MCF 10A (cell line): ENCODE measurements around the gene HABP4. TPM values are rescaled to one million over a fixed set of nuclear protein-coding genes. Genes with fewer than 3 reads are reported as not detected.

Source experiments
- BruUV-seq: library from RNA; stranded (reverse); fragments of 400-500 nt; replicated peaks from 2 replicates; lab custom pipeline; 2021; lab: Mats Ljungman, UMichigan
- CTCF ChIA-PET: fragments of 300-600 bp; sonication (Branson Sonifier 250); formaldehyde crosslinking; extraction: SDS; loops from one replicate; lab custom pipeline; 2021; ENCODE audit warnings: antibody characterized with exemption, inconsistent platforms; lab: Yijun Ruan, JAX
- POLR2A ChIA-PET: fragments of 300-600, 350-650 bp; sonication (Branson Sonifier 250); formaldehyde crosslinking; extraction: SDS; loops from one replicate; lab custom pipeline; 2020; ENCODE audit warnings: antibody characterized with exemption, inconsistent platforms; lab: Yijun Ruan, JAX
- DNase-seq: peaks from one replicate; pipeline ENCODE4 v3.0.0-alpha.2; 2018; ENCODE audit not compliant: unreplicated experiment
- H3K27ac Mint-ChIP-seq: one replicate; pipeline ENCODE4 v1.8.0; 2022; ENCODE audit warnings: mild to moderate bottlenecking, low read depth, mixed read lengths; ENCODE audit not compliant: unreplicated experiment
- H3K27me3 Mint-ChIP-seq: one replicate; pipeline ENCODE4 v1.8.0; 2022; ENCODE audit warnings: mixed read lengths; ENCODE audit not compliant: insufficient read depth, unreplicated experiment
- H3K36me3 Mint-ChIP-seq: one replicate; pipeline ENCODE4 v1.8.0; 2022; ENCODE audit warnings: mild to moderate bottlenecking, moderate library complexity, mixed read lengths; ENCODE audit not compliant: insufficient read depth, unreplicated experiment
- H3K4me1 Mint-ChIP-seq: one replicate; pipeline ENCODE4 v1.8.0; 2022; ENCODE audit warnings: mixed read lengths; ENCODE audit not compliant: insufficient read depth, unreplicated experiment
- H3K4me3 Mint-ChIP-seq: one replicate; pipeline ENCODE4 v1.8.0; 2022; ENCODE audit warnings: mild to moderate bottlenecking, moderate library complexity, mixed read lengths; ENCODE audit not compliant: unreplicated experiment
- H3K9me3 Mint-ChIP-seq: one replicate; pipeline ENCODE4 v1.8.0; 2022; ENCODE audit warnings: mixed read lengths; ENCODE audit not compliant: unreplicated experiment
- intact Hi-C: fragments of 100-400 bp; cut with micrococcal nuclease; formaldehyde crosslinking; loops from 2 replicates; pipeline ENCODE4 v1.14.1; 2022
- total RNA-seq: library from RNA; stranded (reverse); gene quantifications from 2 replicates; pipeline ENCODE4 v1.2.3, GENCODE V29; 2022
- TF ChIP-seq, protein P1 (sequence below): fragments of 200-600 bp; IDR thresholded peaks from one replicate; pipeline ENCODE4 v1.8.0; 2022; ENCODE audit warnings: antibody characterized with exemption, mild to moderate bottlenecking; ENCODE audit not compliant: unreplicated experiment

HABP4 gene
- total RNA-seq, 1 experiment from 2014 or later: 4.3 TPM

DNA sequence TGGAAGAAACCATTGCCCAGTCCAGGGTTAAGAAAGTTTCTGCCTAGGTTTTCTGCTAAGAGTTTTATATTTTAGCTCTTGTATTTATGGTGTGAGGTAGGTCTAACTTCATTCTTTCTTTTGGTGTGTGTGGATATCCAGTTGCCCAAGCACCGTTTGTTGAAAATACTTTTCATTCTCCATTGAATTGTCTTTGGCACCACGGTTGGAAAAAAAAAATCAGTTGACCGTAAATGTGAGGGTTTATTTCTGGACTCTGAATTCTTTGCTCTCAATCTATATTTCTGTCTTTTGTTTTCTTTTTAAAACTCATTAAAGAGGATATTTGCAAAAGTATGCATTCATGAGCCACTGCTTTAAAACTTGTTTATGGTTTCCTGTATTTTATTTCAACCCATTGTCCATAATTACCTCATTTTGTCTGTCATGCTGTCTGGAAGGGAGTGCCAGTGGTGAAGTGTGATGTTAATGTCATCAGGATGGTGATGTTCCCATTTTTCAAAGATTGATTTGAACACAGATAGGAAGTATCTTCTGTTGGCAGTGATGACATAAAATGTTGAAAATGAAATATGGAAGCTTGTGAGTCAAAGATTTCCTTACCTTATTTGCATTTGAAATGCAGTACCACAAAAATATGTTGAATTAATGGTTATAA lies 33.9 kb downstream of the HABP4 start:
- POLR2A ChIA-PET: interaction anchor here (0.6 kb wide), 1 partner anchor 34 kb away, joined by 3 read pairs; no protein-coding TSS in a partner anchor
- peaks cover 5% of the 10 kb centered on the region for H3K4me1 Mint-ChIP-seq

DNA sequence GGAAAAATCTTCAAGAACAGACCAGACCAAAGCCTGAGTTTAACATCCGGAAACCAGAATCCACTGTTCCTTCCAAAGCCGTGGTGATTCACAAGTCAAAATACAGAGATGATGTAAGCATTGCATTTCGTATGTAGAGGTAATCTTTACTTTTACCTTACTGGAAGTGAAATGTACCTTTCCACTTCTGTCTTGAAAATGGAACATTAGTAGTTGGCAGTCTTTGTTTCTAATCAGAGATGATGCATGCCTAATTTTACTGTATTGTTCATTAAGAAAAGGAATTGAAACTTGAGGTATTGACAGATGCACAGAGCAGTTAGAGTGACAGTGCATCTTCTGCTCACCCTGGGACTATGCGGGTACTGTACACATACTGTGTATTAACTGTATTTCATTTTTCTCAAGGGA lies 34.6 kb downstream of the HABP4 start:
- Mint-ChIP-seq H3K27ac (no peak overlapping the region), H3K9me3 (no peaks in the 10 kb centered on the region), H3K27me3 (no peaks in the 10 kb centered on the region), H3K4me3 (no peak overlapping the region), H3K36me3 (peaks cover 13% of the 10 kb centered on the region), H3K4me1 (no peaks in the 10 kb centered on the region)
- intact Hi-C loops: no loop called here
- DNase-seq: no peak
- BruUV-seq: no TSS peak
- ChIA-PET POLR2A (no interaction called here), CTCF (no interaction called here)
- TF ChIP-seq, protein P1, sequence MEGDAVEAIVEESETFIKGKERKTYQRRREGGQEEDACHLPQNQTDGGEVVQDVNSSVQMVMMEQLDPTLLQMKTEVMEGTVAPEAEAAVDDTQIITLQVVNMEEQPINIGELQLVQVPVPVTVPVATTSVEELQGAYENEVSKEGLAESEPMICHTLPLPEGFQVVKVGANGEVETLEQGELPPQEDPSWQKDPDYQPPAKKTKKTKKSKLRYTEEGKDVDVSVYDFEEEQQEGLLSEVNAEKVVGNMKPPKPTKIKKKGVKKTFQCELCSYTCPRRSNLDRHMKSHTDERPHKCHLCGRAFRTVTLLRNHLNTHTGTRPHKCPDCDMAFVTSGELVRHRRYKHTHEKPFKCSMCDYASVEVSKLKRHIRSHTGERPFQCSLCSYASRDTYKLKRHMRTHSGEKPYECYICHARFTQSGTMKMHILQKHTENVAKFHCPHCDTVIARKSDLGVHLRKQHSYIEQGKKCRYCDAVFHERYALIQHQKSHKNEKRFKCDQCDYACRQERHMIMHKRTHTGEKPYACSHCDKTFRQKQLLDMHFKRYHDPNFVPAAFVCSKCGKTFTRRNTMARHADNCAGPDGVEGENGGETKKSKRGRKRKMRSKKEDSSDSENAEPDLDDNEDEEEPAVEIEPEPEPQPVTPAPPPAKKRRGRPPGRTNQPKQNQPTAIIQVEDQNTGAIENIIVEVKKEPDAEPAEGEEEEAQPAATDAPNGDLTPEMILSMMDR: no peak

More for the DNA sequence above, 33.9 kb downstream of the HABP4 start:
- CTCF ChIA-PET: no interaction called here
- Mint-ChIP-seq H3K27me3 (no peaks in the 10 kb centered on the region), H3K27ac (no peak overlapping the region), H3K9me3 (no peaks in the 10 kb centered on the region), H3K36me3 (peaks cover 12% of the 10 kb centered on the region), H3K4me3 (no peak overlapping the region)
- intact Hi-C loops: no loop called here
- DNase-seq: no peak
- TF ChIP-seq, protein P1: no peak
- BruUV-seq: no TSS peak

DNA sequence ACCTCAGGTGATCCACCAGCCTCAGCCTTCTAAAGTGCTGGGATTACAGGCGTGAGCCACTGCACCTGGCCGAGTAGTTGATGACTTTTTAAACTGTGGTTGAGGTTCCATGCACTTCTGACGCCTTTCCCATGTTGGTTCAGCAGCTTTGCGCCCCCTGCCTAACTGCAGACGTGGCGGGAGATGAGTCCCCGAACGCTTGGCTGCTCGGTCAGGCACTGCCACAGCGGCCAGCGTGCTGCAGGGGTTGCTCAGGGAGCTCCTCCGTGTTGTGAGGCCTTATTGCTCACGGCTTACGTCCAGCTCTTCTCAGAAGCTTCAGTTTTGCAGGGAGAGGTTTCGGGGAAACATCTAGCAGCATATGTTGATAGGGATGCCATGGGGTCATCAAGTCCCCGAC lies 35.3 kb downstream of the HABP4 start:
- H3K36me3 Mint-ChIP-seq: peaks cover 18% of the 10 kb centered on the region
- CTCF ChIA-PET: no interaction called here
- TF ChIP-seq, protein P1: no peak
- H3K27me3 Mint-ChIP-seq: no peaks in the 10 kb centered on the region
- intact Hi-C loops: no loop called here
- H3K4me3 Mint-ChIP-seq: no peak overlapping the region
- H3K9me3 Mint-ChIP-seq: no peaks in the 10 kb centered on the region
- no TSS peak for BruUV-seq
- no peak overlapping the region for H3K27ac Mint-ChIP-seq
- no peak for DNase-seq
- POLR2A ChIA-PET: no interaction called here
- no peaks in the 10 kb centered on the region for H3K4me1 Mint-ChIP-seq

DNA sequence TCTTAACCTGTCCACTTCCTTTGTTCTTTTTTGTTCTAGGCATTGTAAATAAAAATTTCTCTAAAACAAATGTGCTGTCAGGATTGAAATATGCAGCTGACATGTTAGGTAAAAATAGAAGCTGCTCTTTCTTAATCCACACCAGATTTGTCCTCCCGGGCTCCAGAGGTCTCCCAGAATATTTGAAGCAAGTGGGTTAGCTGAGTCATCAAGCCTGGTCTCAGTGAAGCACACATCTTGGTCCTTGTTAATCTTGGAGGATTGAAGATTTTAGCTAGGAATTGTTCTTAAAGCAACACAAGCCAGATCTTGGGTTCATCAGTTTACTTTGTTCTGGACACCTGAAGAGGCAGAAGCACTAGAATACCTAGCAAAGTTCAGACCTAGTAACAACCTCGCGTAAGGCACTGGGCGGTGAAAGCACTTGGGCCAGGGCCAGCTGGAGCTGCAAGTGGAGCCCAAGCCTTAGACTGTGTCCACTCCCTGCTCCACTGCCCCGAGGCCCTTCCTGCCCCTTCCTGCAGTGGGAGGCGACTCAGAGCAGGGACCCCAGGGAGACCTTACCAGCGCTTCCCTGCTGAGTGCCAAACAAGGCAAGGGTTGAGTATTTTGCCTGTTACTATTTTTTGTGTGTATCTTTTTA lies 36.5 kb downstream of the HABP4 start:
- peaks cover 18% of the 10 kb centered on the region for H3K36me3 Mint-ChIP-seq
- BruUV-seq: no TSS peak
- no peaks in the 10 kb centered on the region for H3K27me3 Mint-ChIP-seq
- peak; percentile 25 for DNase-seq
- no peak overlapping the region for H3K4me3 Mint-ChIP-seq
- ChIA-PET CTCF (interaction anchor here (1.1 to 1.4 kb wide), 2 partner anchors 40 to 79 kb away, joined by 3 read pairs; no protein-coding TSS in a partner anchor), POLR2A (no interaction called here)
- TF ChIP-seq, protein P1: no peak
- no peaks in the 10 kb centered on the region for H3K9me3 Mint-ChIP-seq
- no peak overlapping the region for H3K27ac Mint-ChIP-seq
- no peaks in the 10 kb centered on the region for H3K4me1 Mint-ChIP-seq
- intact Hi-C loops: no loop called here
